GM12878 (cell line): ENCODE results near the gene DES. TPM values are rescaled to one million over a fixed set of nuclear protein-coding genes. Genes with fewer than 3 reads are reported as not detected.

Experiments
- ATAC-seq: fragments of 200-7000 bp; cut with Tn5 transposase; 3 replicates; pipeline ENCODE4 v1.9.1; 2020; ENCODE audit warnings: mild to moderate bottlenecking, moderate library complexity
- BruUV-seq: library from RNA; stranded (reverse); fragments of 400-500 nt; replicated peaks from 2 replicates; lab custom pipeline; 2021; lab: Mats Ljungman, UMichigan
- CTCF ChIA-PET: fragments of 300-600 bp; sonication (Branson Sonifier 250); formaldehyde crosslinking; extraction: SDS; loops from one replicate; lab custom pipeline; 2021; ENCODE audit warnings: inconsistent platforms; lab: Yijun Ruan, JAX
- POLR2A ChIA-PET: fragments of 350-600 bp; formaldehyde crosslinking; extraction: SDS; loops from one replicate; lab custom pipeline; 2021; ENCODE audit warnings: inconsistent platforms; lab: Charles Lee
- RAD21 ChIA-PET: fragments of 300-600 bp; sonication (Branson Sonifier 250); formaldehyde crosslinking; loops from one replicate; lab custom pipeline; 2023; ENCODE audit warnings: antibody characterized with exemption; ENCODE audit not compliant: unreplicated experiment; lab: Charles Lee
- SMC1A ChIA-PET: fragments of 300-600 bp; sonication (Branson Sonifier 250); formaldehyde crosslinking; loops from one replicate; lab custom pipeline; 2023; ENCODE audit not compliant: unreplicated experiment, uncharacterized antibody; lab: Charles Lee
- DNase-seq: peaks from one replicate; pipeline ENCODE4 v3.0.0-alpha.2; 2011; ENCODE audit warnings: low read depth, low spot score
- FAIRE-seq: peaks from 3 replicates; lab custom pipeline; 2011; peaks lifted over from hg19 to GRCh38; lab: Jason Lieb, UNC
- H2AFZ ChIP-seq: 2 replicates; pipeline ENCODE4 v1.6.0; 2011; ENCODE audit warnings: low read depth, low read length, control low read depth; ENCODE audit not compliant: control insufficient read depth
- H3K27ac ChIP-seq: 2 replicates; pipeline ENCODE4 v1.5.1; 2011; ENCODE audit warnings: control low read depth; ENCODE audit not compliant: control insufficient read depth, insufficient read depth
- H3K27me3 ChIP-seq, 2 experiments: replicated peaks in 1 of 2; 2 replicates each; pipeline versions ENCODE4 v1.6.0 to v1.6.1; 2011; ENCODE audit warnings: low read length in 1 of 2; ENCODE audit not compliant: control insufficient read depth in 2 of 2, insufficient read depth in 2 of 2
- H3K36me3 ChIP-seq, 2 experiments: 2 replicates each; pipeline ENCODE4 v1.5.1; 2011; ENCODE audit warnings: low read length in 1 of 2; ENCODE audit not compliant: control insufficient read depth in 2 of 2, insufficient read depth in 2 of 2
- H3K4me1 ChIP-seq: 2 replicates; pipeline ENCODE4 v1.6.1; 2011; ENCODE audit warnings: mild to moderate bottlenecking, low read length, moderate library complexity, mixed read lengths; ENCODE audit not compliant: control insufficient read depth, insufficient read depth
- H3K4me2 ChIP-seq: 2 replicates; pipeline ENCODE4 v1.6.0; 2011; ENCODE audit warnings: control low read depth; ENCODE audit not compliant: control insufficient read depth, insufficient read depth
- H3K4me3 ChIP-seq: fragments of 200-600 bp; sonication (generic); 2 replicates; pipeline ENCODE4 v1.5.1; 2016
- H3K79me2 ChIP-seq: 2 replicates; pipeline ENCODE4 v1.6.0; 2011; ENCODE audit warnings: low read length; ENCODE audit not compliant: control insufficient read depth, insufficient read depth
- H3K9ac ChIP-seq: 2 replicates; pipeline ENCODE4 v1.8.0; 2011; ENCODE audit warnings: low read length, control low read depth, mixed read lengths; ENCODE audit not compliant: control insufficient read depth, insufficient read depth
- H3K9me3 ChIP-seq: replicated peaks from 3 replicates; pipeline ENCODE4 v1.5.1; 2011; ENCODE audit warnings: mild to moderate bottlenecking, low read length; ENCODE audit not compliant: control insufficient read depth, insufficient read depth
- H4K20me1 ChIP-seq: 2 replicates; pipeline ENCODE4 v1.6.0; 2011; ENCODE audit not compliant: control insufficient read depth, insufficient read depth
- BMI1 ChIP-seq: fragments of 450-650 bp; IDR thresholded peaks from 2 replicates; pipeline ENCODE4 v1.6.1; 2016; ENCODE audit warnings: mild to moderate bottlenecking, moderate library complexity, borderline replicate concordance
- BRCA1 ChIP-seq: IDR thresholded peaks from 2 replicates; pipeline ENCODE4 v1.6.1; 2011; ENCODE audit warnings: low read depth, low read length, improper control_type of control experiment
- CBX5 ChIP-seq: sonication (generic); IDR thresholded peaks from 2 replicates; pipeline ENCODE4 v1.6.1; 2016; ENCODE audit warnings: low read depth, moderate library complexity, mild to moderate bottlenecking, inconsistent platforms
- POLR2AphosphoS5 ChIP-seq: IDR thresholded peaks from 2 replicates; pipeline ENCODE4 v1.6.1; 2011; ENCODE audit warnings: mild to moderate bottlenecking, low read length, inconsistent platforms
- SIN3A ChIP-seq: IDR thresholded peaks from 2 replicates; pipeline ENCODE4 v1.6.1; 2012; ENCODE audit warnings: low read depth, low read length, improper control_type of control experiment
- TCF7 ChIP-seq: IDR thresholded peaks from 2 replicates; pipeline ENCODE4 v1.6.1; 2014; ENCODE audit warnings: antibody characterized with exemption, borderline replicate concordance
- USF1 ChIP-seq: IDR thresholded peaks from 2 replicates; pipeline ENCODE4 v1.6.1; 2011; ENCODE audit warnings: borderline replicate concordance, low read depth, mild to moderate bottlenecking, moderate library complexity, mixed read lengths, low read length; ENCODE audit not compliant: insufficient read depth; ENCODE audit errors: extremely low read length
- ZBTB11 ChIP-seq: fragments of 450-650 bp; formaldehyde crosslinking; IDR thresholded peaks from 2 replicates; pipeline ENCODE4 v1.5.0; 2022; ENCODE audit warnings: mild to moderate bottlenecking, missing genetic modification characterization
- WGBS: methylation state at CpG from one replicate; pipeline ENCODE4 v1.1.6; 2016; ENCODE audit warnings: low lambda C conversion rate; ENCODE audit not compliant: insufficient replicate concordance, insufficient coverage; ENCODE audit errors: missing lambda C conversion rate; 5-methylcytosine and 5-hydroxymethylcytosine counted together
- in situ Hi-C: fragments of 300-500 bp; cut with MboI; formaldehyde crosslinking; loops from 9 replicates; pipeline ENCODE4 v1.14.3; 2018; ENCODE audit warnings: mixed read lengths
- intact Hi-C: fragments of 100-400 bp; cut with micrococcal nuclease; formaldehyde crosslinking; loops from one replicate; pipeline ENCODE4 v1.14.2; 2022; ENCODE audit not compliant: unreplicated experiment
- polyA plus RNA-seq, 11 experiments: library from polyadenylated mRNA; depleted of rRNA in 4 of 11; unstranded in 6 of 11; stranded (reverse) in 5 of 11; fragments of >200 nt; fragmentation: Nextera tagmentation in 4 of 11; fragmentation: Illumina TruSeq in 1 of 11; extraction: Ambion mirVana in 4 of 11; extraction: Trizol in 1 of 11; gene quantifications; 1 replicate in 1 of 11; 2 replicates in 10 of 11; pipeline versions ENCODE4 v1.2.1 to v1.2.3, GENCODE V29; 2011 to 2016; ENCODE audit warnings: inconsistent platforms in 2 of 11, missing spikeins in 2 of 11, low read depth in 1 of 11
- total RNA-seq, 4 experiments: library from RNA; depleted of rRNA in 3 of 4; stranded (reverse); fragments of >200 nt in 3 of 4; fragmentation: Illumina TruSeq in 1 of 4; extraction: Trizol in 1 of 4; gene quantifications; 2 replicates each; pipeline versions ENCODE4 v1.2.1 to v1.2.3, GENCODE V29; 2013 to 2021
- TF ChIP-seq, protein P1 (sequence below): fragments of 450-650 bp; conservative IDR thresholded peaks from 2 replicates; pipeline ENCODE4 v1.6.1; 2017; ENCODE audit warnings: mild to moderate bottlenecking, moderate library complexity

DES gene
- total and polyA plus RNA-seq, 10 of the 15 experiments (the other 5 are each of a cell fraction or from before 2014, with no cell fraction given) = 0.80 TPM; not detected in 9

DNA sequence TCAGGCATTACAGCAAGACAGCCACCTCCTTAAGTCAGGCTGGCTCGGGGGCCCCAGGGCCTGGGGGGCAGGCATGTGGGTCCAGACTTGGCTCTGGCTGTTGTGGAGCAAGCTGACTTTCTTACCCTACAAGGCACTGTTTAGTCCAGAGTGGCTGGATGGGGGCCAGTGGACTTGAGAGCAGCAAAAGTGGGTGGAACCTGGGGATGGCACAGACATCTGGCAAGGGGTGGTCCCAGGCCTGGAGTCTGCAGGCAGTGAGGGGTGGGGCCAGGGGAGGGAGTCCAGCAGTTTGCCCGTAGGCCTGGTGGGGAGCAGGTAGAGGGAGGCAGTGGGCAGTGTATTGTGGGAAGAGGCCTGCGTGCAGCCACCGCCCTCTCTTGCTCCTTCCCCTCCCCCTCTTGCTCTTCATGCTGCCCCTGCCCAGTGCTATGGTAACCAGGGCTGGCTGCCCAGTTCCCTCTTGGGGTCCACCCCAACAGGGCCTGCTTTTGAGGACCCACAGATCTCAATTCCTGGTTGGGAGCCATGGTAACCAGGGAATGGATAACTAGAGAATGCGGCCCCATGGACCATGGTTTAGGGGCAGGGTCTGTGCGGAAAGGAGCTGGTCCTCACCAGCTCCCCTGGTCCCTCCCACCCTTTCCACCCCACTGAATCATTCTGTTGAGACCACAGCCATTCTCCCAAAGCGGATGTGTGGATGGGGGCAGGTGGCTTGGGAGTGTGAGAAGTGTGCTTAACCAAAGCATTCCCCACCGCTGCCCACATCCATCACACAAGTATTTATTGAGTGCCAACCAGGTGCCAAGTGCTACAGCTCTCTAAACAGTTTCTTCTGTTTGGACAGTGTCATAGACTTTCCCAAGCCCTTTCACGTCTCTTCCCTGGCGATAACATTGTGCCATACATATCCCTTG is 35.8 kb downstream of the DES start (continued):
- TF ChIP-seq, protein P1, sequence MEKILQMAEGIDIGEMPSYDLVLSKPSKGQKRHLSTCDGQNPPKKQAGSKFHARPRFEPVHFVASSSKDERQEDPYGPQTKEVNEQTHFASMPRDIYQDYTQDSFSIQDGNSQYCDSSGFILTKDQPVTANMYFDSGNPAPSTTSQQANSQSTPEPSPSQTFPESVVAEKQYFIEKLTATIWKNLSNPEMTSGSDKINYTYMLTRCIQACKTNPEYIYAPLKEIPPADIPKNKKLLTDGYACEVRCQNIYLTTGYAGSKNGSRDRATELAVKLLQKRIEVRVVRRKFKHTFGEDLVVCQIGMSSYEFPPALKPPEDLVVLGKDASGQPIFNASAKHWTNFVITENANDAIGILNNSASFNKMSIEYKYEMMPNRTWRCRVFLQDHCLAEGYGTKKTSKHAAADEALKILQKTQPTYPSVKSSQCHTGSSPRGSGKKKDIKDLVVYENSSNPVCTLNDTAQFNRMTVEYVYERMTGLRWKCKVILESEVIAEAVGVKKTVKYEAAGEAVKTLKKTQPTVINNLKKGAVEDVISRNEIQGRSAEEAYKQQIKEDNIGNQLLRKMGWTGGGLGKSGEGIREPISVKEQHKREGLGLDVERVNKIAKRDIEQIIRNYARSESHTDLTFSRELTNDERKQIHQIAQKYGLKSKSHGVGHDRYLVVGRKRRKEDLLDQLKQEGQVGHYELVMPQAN = no peak
- TF ChIP-seq USF1 = no peak
- no peak for TF ChIP-seq TCF7
- TF ChIP-seq CBX5 = no peak
- TF ChIP-seq SIN3A = no peak
- no peak for TF ChIP-seq POLR2AphosphoS5

- intact Hi-C loops = no loop called here
- ChIA-PET SMC1A (interaction anchor here (0.5 to 1.3 kb wide), 3 partner anchors 15 to 75 kb away, joined by 3 to 4 read pairs (median 3); no protein-coding TSS in a partner anchor), CTCF (interaction anchor here (1.3 kb wide), 1 partner anchor 86 kb away, joined by 3 read pairs; no protein-coding TSS in a partner anchor)
- H3K9me3 ChIP-seq = no peaks in the 10 kb centered on the region
- no TSS peak for BruUV-seq
- FAIRE-seq (no peak), ATAC-seq (no peak)
- no peak overlapping the region for H3K4me2 ChIP-seq
- H3K27me3 ChIP-seq = peaks cover 2% of the 10 kb centered on the region in 2 experiments; a peak in 2 of 4 replicates
- no peaks in the 10 kb centered on the region for H3K36me3 ChIP-seq
- in situ Hi-C loops = no loop called here
- H3K4me1 ChIP-seq = no peaks in the 10 kb centered on the region
- no peak overlapping the region for H3K9ac ChIP-seq
- TF ChIP-seq BRCA1 = no peak
- no peak for TF ChIP-seq BMI1
- TF ChIP-seq ZBTB11 (CRISPR knock-in tag) = no peak
- TF ChIP-seq, all 136 proteins: peak for 0
- DNase-seq = no peak
- RAD21 ChIA-PET = no interaction called here
- no peaks in the 10 kb centered on the region for H3K79me2 ChIP-seq
- H4K20me1 ChIP-seq = no peaks in the 10 kb centered on the region
- WGBS = under 1% methylated on average over 6 of the region's 6 CpGs
- no peak overlapping the region for H2AFZ ChIP-seq
- H3K4me3 ChIP-seq = no peak overlapping the region
- POLR2A ChIA-PET = no interaction called here
- no peak overlapping the region for H3K27ac ChIP-seq
These were observed 37.4 kb downstream of the DES start for GRCh38 chr2:219455581-219455980.
